ENCODE results near the gene SNRNP25. TPM values are rescaled to one million over a fixed set of nuclear protein-coding genes. Genes with fewer than 3 reads are reported as not detected.

Gene SNRNP25
- total and polyA plus RNA-seq, 9 of the 15 experiments (the other 6 are each of a cell fraction or from before 2014, with no cell fraction given), result 59.0 to 176 (median 108) TPM

- TF ChIP-seq MITF (IDR thresholded peaks at IDR 0.05) (no peak), CREM (IDR thresholded peaks at IDR 0.05; ENCODE audit: low read depth) (0 out of 2 replicates have a peak, but pooled peaks have one; percentile 45), KLF16 (IDR thresholded peaks at IDR 0.05) (no peak; the same call in 1 of the 2 replicates), MTA3 (IDR thresholded peaks at IDR 0.05; ENCODE audit: borderline replicate concordance) (no peak; the same call in 1 of the 2 replicates), KDM2B (CRISPR knock-in tag; IDR thresholded peaks at IDR 0.05) (peak; percentile 71; the same call in 1 of the 2 replicates), RAD51 (IDR thresholded peaks at IDR 0.05; ENCODE audit: borderline replicate concordance, low read depth) (no peak), L3MBTL2 (IDR thresholded peaks at IDR 0.05) (0 out of 2 replicates have a peak, but pooled peaks have one; percentile 43), ZNF561 (CRISPR knock-in tag; conservative IDR thresholded peaks at IDR 0.05) (no peak), FOXJ3 (CRISPR knock-in tag; IDR thresholded peaks at IDR 0.05) (no peak), RHOXF2B (CRISPR knock-in tag; conservative IDR thresholded peaks at IDR 0.05) (no peak), TFAM (CRISPR knock-in tag; conservative IDR thresholded peaks at IDR 0.05) (no peak), SAFB (IDR thresholded peaks at IDR 0.05; ENCODE audit: borderline replicate concordance, low read depth, low read length) (no peak), PHF8 (IDR thresholded peaks at IDR 0.05; ENCODE audit: borderline replicate concordance, low read length) (no peak), DIDO1 (tag; IDR thresholded peaks at IDR 0.05; ENCODE audit: low read depth) (no peak), ZFP30 (CRISPR knock-in tag; IDR thresholded peaks at IDR 0.05; ENCODE audit: borderline replicate concordance) (no peak), WHSC1 (IDR thresholded peaks at IDR 0.05; ENCODE audit: low read length) (no peak), SETDB1 (IDR thresholded peaks at IDR 0.05; ENCODE audit: low read length) (no peak), HSF4 (CRISPR knock-in tag; IDR thresholded peaks at IDR 0.05; ENCODE audit: borderline replicate concordance) (no peak), RBM15 (IDR thresholded peaks at IDR 0.05; ENCODE audit: insufficient read depth, low read length) (no peak), EZH2 (IDR thresholded peaks at IDR 0.05; ENCODE audit: borderline replicate concordance, low read depth, low read length) (no peak)
- TF ChIP-seq, protein P1, sequence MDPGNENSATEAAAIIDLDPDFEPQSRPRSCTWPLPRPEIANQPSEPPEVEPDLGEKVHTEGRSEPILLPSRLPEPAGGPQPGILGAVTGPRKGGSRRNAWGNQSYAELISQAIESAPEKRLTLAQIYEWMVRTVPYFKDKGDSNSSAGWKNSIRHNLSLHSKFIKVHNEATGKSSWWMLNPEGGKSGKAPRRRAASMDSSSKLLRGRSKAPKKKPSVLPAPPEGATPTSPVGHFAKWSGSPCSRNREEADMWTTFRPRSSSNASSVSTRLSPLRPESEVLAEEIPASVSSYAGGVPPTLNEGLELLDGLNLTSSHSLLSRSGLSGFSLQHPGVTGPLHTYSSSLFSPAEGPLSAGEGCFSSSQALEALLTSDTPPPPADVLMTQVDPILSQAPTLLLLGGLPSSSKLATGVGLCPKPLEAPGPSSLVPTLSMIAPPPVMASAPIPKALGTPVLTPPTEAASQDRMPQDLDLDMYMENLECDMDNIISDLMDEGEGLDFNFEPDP (CRISPR knock-in tag; IDR thresholded peaks at IDR 0.05), result no peak
- TF ChIP-seq, protein P2, sequence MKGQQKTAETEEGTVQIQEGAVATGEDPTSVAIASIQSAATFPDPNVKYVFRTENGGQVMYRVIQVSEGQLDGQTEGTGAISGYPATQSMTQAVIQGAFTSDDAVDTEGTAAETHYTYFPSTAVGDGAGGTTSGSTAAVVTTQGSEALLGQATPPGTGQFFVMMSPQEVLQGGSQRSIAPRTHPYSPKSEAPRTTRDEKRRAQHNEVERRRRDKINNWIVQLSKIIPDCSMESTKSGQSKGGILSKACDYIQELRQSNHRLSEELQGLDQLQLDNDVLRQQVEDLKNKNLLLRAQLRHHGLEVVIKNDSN (CRISPR knock-in tag; IDR thresholded peaks at IDR 0.05), result no peak
- TF ChIP-seq, protein P3, sequence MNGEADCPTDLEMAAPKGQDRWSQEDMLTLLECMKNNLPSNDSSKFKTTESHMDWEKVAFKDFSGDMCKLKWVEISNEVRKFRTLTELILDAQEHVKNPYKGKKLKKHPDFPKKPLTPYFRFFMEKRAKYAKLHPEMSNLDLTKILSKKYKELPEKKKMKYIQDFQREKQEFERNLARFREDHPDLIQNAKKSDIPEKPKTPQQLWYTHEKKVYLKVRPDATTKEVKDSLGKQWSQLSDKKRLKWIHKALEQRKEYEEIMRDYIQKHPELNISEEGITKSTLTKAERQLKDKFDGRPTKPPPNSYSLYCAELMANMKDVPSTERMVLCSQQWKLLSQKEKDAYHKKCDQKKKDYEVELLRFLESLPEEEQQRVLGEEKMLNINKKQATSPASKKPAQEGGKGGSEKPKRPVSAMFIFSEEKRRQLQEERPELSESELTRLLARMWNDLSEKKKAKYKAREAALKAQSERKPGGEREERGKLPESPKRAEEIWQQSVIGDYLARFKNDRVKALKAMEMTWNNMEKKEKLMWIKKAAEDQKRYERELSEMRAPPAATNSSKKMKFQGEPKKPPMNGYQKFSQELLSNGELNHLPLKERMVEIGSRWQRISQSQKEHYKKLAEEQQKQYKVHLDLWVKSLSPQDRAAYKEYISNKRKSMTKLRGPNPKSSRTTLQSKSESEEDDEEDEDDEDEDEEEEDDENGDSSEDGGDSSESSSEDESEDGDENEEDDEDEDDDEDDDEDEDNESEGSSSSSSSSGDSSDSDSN (IDR thresholded peaks at IDR 0.05; ENCODE audit: borderline replicate concordance in 1 of 2, low read depth in 2 of 2, low read length in 2 of 2), result no peak
- TF ChIP-seq, protein P4, sequence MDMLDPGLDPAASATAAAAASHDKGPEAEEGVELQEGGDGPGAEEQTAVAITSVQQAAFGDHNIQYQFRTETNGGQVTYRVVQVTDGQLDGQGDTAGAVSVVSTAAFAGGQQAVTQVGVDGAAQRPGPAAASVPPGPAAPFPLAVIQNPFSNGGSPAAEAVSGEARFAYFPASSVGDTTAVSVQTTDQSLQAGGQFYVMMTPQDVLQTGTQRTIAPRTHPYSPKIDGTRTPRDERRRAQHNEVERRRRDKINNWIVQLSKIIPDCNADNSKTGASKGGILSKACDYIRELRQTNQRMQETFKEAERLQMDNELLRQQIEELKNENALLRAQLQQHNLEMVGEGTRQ (CRISPR knock-in tag; IDR thresholded peaks at IDR 0.05), result no peak
Observed at GRCh38 chr16:65745-66144, 12.1 kb downstream of the SNRNP25 start (continued).
